Neural cell (in vitro differentiated cells): Measurements from ENCODE around the gene TRIM43.
"Not testable (repeated sequence)": the region's sequence is repeated elsewhere in the genome, so short reads cannot be mapped to it uniquely, and the experiment has no call there.

Experiments used
- CTCF ChIP-seq: fragments of 450-650 bp; IDR thresholded peaks from 2 replicates; pipeline ENCODE4 v1.5.1; 2014; ENCODE audit warnings: antibody characterized with exemption, mild to moderate bottlenecking, moderate library complexity; ENCODE audit not compliant: poor library complexity, severe bottlenecking
- POLR2AphosphoS5 ChIP-seq: IDR thresholded peaks from 2 replicates; pipeline ENCODE4 v1.6.1; 2012

DNA sequence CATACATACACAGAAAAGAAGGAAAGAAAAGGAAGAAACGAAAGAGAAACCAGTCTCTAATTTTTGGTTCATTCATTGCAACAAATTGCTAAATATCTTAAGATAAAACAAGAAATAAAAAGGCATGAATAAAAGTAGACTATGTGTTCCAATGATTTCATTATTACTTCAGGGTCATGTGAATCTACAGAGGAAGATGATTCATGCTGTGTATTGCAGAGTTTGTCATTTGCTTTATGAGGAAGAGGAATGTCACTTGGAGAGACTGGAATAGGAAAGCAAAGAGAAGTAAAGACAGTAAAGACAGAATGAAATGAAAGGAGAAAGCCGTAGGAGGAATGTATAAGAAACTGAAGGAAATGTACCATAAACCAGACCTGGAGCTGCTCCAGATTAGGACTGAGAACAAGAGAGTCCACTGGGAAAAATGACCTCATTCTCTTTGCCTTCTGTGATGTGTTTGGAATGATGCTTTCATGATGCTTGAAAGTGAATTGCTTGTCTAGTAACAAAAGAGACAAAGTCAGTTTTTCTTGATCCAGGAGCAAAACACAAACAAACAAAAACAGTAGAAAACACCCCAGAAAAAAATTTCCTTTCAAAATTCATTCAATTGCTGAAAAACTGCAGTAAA is 41.9 kb downstream of the TRIM43 start:
- not testable (repeated sequence) for TF ChIP-seq CTCF, POLR2AphosphoS5
